Inflammatory macrophage treated with lipopolysaccharide for 4 hours (primary cell): Measurements from ENCODE around the gene ANXA6.

Experiments
- DNase-seq: peaks from one replicate; pipeline ENCODE4 v3.0.0-alpha.2; 2020

Gene ANXA6

DNA sequence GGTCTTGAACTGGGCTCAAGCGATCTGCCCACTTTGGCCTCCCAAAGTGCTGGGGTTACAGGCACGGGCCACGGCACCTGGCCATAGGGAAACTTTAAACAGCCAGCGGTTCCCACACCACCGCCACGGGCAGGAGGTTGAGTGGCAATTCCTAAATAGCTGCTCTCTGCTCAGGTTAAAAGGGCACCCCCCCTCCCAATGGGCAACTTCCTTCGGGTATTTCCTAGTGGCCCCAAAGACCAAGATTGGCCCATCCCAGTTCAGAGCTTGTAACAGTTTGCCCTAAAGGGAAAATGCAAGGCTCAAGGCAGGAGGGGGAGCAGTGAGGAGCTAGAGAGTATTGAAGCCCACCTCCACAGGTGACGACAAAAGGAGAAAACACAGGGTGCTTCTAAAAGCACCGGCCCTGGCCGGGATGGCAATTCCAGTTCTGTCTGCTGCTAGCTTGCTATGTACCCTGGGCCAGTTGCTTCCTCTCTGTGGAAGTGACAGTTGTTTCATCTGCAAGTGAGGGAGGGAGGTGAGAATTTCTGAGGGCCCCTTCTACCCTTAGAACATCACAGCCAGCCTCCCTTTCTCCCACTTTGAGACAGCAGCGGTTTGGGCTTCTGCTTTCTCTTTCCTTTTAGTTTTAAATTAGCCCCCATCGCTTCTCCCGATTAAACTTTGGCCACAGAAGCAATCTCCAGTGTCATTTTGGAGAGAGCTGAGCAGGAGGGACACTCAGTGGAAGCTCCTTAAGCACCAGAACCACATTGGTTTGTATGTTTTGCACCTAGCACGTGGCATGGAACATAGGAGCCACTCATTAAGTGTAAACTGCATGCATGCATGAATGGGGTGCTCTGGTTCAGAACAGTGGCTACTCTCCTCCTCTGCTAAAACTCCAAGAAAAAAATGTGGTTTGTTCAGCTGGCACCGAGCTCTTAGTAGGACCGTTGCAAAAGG is 59.5 kb downstream of the ANXA6 start:
- peak; percentile 48 for DNase-seq

DNA sequence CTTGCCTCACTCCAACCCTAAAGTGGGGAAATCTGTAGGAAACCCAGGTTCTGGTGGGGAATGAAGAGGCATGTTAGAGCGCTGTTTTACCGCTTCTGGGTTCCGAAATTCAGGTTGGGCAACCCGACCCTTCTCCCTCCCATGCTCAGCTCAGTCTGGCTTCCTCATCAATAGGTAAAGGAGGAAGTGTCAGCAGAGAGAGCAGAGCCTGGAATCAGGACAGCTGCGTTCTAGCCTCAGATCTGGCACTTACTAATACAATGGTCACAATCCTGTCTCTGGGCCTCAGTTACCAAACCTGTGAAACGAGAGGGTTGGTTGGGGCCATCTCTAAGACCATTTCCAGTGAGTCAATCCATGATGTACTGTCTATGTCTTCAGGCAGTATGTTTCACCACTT is 60.5 kb downstream of the ANXA6 start:
- DNase-seq: peak; percentile 86

DNA sequence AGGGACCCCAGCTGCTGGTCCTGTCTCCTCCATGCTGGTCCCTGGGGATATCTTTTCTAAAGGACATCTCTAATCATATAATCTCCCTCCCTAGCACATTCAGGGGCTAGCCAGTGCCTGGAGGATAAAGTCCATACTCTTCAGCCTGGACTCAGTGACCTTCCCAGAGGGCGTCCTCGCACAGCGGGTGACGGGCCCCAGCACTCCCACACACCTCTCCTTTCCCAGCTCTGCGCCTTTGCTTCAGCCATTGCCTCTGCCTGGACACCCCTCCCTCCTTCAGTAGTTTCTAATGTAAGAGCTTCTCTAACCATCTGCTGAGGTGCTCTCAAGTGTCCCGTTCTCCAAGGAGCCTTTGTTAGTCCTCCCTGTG is 61.6 kb downstream of the ANXA6 start:
- DNase-seq: no peak

DNA sequence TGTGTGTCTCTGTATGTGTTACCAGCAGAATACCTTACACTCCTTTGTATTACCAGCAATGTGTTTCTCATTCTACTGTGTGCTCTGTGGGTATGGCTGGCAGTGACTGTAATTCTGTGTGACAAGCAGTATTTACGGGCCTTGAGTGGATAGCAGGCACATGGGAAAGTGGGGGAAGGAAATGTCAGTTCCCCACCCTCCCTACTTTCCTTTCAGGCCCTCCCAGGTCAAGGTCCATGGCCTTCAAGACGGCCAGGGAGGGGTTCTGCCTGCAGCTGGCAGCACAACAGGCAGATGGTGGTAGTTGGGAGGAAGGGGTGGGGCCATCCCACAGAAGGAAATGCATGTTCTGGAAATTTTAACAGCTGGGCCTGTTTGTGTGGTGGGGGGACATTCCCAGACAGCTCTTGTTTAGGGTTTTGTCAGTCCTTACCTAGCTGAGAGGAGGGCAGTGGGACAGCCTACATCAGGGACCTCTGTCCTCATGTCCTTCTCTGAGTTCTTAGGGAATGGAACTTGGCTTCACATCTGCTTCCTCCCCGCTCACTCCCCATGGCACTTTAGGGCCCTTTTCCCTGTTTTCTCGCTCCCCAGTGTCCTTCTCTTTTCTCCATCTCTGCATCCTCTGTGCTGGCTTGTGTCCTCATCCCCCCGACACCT is 62.1 kb downstream of the ANXA6 start:
- peak; percentile 35 for DNase-seq

DNA sequence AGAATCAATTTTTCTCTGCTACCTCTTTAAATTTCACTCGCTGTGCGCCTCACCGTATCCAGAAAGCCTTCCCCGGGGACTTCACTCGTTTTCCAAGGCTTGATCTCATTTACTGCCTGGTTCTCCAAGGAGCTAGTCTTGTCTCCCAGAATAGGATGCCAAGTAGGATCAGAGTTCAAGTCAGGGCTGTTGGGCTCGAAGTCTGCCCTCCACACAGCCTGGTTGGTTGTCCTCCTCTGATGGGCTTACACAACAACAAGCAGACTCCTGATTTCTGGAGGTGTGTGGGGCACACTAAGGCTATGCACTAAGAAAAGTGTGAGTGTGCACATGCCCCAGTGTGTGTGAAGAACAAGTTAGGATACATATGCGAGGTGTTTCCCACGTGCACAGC is 62.7 kb downstream of the ANXA6 start:
- no peak for DNase-seq

DNA sequence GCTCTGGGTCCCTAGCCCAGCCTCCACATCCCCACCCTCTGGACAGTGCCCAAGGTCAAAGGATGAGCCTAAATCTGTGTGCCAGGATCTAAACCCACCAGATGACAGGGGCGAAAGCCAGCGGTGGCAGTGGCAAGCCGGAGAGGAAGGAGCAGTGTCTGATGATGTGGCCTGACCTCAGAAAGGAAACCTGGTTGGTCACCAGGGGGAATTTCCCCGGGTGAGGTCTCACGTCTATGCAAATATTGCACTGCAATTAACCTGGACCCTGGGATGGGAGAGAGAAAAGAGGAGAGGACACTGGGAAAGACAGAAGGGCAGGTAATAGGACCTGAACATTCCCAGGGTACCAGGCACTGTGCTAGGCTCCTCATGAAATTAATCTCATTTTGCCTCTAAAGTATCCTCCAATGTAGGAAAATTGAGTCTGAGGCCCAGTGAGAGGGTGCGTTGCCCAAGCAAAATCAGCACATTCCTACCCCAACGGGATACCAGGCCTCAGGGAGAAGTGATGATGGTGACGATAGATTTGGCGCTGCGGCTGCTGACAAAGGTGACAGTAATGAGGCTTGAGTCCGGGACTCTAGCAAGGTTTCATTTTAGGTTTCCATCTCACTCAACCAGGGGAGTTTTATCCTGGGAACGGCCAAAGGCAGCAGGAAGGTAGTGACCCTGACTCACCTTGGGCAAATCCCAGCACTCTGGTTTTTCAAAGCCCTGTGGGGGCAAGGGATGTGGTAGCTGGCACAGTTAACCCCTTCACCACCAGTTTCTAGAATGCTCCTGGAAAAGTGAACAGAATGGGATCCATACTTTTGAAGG is 63.3 kb downstream of the ANXA6 start:
- peak; percentile 96 for DNase-seq

DNA sequence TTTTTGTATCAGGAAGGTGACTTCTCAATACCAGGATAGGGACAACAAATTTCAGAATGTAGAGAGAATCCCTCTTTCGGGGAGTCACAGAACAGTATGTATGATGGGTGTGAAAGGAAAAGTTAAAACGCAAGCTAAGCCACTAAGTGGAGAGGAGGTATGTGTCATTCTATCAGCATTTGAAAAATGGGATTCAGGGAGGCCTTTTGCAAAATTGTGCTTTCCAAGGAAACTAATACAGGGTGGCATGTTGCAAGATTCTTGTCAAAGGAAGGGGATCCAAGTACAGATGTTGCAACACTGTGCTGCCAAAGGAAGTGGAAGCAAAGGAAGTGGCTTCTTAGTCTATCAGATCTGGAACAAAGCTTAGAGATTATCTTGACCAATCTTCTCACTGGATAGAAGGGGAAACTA is 64.1 kb downstream of the ANXA6 start:
- peak; percentile 98 for DNase-seq

DNA sequence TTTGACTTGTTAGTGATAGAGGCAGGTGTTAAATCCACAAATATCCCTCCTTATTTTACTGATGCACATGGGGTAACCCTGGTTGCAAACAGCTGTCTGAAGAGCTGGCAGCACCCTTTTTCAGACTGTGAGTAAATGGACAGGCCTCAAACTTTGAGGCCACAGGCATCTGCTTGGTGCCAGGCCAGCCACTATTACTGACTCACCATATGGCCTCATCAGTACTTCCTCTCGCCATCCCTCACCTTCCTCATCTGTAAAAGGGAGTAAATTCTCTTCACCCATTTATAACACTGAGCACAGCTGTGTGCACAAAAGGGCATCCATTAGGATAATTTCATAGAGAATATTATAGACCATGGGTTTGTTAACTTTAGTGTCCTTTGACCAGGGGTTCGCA is 64.8 kb downstream of the ANXA6 start:
- peak; percentile 88 for DNase-seq

DNA sequence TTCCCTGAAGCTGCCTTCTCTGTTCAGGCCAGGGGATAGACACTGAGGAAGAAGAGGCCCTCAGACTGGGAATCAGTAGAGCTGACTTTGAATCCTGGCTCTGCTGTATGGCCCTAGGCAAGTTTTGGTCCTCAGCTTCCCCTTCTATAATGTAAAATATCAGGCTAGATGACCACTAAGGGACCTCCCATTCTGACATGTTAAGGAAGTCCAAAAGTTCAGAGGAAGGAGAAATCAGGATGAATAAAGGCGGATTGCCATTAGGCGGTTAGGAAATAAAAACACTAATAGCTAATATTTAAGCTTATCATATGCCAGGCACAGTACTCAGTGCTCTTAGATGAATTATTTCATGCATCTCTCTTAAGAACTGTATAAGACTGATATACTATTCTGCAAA is 67.9 kb downstream of the ANXA6 start:
- no peak for DNase-seq

DNA sequence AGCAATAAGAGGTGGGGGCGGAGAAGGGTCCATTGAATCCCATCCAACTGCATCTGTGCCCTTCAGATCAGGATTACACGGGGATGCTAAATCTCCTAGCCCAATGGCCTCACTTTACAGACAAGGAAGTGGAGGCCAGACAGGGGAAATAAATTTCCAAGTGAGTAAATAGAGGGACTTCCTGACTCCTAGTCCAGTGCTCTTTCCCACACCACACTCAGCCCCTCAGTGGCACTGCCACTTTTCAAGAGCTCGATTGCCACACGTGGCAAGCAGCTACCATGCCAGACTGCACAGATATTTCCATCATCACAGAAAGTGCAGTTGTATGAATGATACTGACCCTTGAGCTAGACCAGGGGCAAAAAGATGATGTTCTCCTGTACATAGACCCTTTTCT is 68.6 kb downstream of the ANXA6 start:
- DNase-seq: no peak

DNA sequence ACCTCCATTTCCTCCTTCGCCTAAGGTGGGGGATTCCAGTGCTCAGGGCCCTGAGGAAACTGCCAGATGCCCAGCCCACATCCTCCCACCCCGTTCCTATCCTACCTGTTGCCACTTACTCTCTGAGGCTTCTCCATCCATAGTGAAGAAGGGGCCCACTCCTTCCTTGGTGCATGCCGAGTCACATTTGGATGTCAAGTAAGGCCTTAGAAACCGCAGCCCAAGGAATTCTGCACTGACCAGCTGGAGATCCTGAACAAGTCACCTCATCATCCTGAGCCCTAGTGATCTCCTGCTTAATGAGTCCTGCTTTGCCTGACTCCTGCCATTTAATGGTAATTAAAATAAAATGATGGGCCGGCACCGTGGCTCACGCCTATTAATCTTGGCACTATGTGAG is 70.1 kb downstream of the ANXA6 start:
- no peak for DNase-seq

DNA sequence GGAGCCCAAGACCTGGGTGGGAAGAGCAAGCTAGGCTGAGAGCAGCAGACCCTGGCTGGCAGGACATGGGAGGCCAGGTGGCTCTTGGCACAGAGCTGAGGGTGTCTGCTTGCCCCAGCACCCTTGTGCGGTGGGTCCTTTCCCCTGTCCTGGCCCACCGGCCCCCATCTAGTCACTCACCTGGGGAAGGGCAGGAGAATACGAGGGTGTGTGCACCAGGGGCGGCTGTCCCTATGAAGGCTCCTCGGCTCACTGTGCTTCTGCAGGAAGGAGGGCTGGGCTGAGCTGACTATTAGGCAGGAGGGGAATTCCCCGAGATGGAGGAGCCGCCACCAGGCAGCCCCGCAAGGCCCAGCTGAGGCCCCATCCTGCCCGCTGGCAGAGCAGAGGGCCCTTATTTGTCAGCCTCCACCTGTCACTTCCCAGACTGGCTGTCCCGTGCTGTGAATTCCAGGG is 70.6 kb downstream of the ANXA6 start:
- peak; percentile 85 for DNase-seq

DNA sequence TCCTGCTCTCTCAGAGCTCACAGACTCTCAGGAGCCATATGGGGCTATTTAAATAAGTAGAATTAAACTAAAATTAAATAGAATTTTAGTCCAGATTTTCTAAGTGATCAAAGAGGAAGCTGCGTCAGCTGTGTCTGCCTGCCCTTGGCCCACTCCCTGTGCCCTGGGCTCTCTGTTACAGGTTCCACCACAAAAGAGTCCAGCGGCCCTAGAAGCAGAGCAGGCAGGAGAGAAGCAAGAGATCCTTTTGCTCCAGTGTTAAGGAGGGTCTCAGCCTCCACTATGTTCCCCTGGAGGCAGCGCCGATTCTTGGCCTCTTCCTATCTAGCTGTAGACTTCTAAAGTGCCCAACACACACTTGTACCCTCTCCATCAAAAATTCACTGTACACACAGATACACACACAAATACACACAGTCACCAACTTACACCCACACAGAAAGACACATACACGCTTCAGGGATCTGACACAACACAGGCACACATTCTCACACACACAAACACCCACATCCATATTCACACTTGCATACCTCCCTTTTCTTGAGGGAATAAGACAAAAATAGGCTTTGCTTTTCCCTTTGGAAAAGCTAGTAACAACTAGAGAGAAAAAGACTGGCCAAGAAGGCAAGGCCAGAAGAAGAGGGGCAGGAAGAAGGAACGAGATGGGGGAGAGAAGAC is 71.2 kb downstream of the ANXA6 start:
- no peak for DNase-seq

DNA sequence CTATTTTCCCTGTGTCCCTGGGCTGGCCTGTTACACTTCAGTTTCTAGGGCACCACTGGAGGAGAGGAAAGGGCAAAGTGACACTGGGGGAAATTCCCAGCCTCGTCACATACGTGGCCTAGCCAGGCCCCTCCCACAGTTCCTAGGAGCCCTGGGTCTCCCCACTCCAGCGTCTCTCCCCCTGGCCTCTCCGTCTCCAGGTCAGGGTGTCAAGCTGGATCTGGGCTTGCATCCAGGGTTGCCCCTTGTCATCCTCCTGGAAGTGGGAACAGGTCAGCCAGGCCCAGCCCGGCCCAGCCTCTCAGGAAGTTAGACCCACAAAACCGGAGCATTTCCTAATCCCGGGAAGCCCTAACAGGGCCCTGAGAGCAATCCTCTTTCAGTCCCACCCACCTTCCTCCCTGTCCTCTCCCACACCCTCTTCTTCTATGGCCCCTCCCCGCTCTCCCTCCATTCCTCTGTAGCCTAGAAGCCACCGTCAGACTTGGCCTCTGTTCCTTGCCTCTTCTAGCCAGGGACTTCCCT is 72.0 kb downstream of the ANXA6 start:
- peak; percentile 97 for DNase-seq

DNA sequence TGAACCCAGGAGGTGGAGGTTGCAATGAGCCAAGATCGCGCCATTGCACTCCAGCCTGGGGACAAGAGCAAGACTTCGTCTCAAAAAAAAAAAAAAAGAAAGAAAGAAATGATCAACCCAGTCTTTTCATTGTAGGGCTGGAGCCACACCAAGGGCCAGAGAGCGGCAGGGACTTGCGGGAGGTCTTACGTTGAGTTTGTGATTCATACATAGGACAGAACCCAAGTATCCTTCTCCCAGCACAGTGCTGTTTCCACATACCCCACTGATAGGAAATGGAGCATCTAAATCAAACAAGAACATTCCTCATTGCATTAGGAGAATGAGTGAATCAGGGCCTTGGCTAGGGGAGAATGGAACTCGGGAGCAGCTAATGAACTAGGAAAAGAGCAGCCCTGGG is 73.2 kb downstream of the ANXA6 start:
- no peak for DNase-seq

DNA sequence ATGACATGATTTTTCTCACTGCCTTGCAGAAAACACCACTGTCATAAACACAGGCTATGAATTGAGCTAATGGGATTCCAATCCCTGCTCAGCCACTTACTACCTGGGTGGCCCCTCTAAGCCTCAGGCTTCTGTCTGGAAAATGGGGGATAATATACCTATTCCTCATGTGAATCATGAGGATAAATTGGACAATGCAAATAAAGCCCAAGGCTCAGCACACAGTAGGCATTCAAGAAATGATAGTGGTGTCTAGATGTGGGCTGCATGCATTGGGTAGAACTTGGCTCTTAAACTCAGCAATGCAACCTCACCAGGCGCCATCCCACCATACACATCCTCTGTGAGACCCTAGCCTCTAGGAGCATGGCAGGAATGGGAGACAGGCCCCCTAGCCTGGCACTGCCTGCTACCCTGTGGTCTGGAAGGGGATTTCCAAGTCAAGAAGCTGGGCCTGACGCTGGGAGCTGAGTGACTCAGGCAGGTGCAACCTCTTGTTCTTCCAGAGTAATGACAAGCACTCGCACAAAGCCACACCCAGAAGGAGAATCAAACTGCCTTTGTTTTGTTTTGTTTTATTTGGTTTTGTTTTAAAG is 74.4 kb downstream of the ANXA6 start:
- peak; percentile 80 for DNase-seq

DNA sequence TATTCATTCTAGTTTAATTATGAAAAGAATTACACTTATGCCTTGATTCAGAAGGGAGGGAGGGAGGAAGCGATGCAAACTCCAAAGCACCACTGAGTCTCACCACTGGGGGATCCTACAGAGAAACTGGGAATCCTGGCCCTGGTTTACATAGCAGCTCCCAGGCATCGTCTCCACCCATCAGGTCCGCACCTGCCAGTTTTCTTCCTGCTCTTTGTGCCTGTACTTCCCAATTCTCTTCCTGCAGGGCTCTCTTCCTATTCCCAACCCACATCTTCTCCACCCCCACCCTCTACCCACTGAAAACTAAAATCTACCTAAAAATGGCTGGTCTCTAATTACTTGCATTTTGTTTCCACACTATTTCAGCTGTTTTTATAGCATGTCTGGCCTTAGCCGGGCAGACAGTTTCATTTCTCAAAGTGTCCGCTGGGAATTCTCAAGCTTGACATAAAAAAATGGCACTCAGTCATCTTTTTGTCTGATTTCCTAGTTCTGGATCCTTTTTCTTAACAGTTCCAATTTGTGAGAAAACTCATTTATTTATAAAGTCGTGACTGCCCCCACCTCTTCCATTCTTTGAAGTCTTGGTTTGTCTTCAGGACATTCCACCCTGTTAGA is 75.2 kb downstream of the ANXA6 start:
- peak; percentile 55 for DNase-seq

DNA sequence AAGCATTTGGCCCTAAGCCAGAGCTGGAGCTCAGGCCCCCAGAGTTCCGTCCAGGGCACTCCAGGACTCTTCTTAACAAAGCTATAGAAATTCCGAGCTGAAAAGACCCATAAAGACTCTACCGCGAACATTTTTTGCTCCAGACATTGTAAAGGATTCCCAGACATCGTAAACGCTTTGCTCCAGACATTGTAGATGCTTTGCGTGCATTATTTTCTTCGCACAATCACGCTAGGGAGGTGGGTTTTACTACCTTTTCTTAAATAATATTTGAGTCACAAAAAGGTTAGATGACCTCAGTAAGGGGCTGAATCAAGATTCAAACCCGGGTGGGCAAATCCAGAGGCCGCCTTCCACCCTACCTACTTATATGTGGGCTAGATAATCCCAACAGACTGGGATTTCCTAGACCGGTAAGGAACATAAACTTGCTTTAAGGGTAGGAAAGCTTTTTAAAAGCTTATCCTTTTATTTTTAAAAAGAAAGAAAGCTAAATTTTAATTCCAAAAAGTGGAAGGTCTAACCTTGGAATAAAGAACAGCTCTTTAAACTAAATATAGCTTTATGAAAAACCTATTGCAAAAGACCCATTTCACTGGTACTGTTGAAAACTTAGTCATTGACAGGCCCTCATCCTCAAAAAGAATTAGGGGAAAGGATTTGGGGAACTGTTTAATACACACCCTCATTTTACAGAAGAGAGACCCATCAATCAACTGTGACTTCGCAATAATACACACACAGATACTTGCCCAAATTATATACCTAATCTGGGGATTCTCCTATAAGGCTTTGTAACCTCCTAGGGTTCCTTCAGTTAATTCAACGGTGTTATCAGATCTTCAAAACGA is 75.9 kb downstream of the ANXA6 start:
- DNase-seq: peak; percentile 82

DNA sequence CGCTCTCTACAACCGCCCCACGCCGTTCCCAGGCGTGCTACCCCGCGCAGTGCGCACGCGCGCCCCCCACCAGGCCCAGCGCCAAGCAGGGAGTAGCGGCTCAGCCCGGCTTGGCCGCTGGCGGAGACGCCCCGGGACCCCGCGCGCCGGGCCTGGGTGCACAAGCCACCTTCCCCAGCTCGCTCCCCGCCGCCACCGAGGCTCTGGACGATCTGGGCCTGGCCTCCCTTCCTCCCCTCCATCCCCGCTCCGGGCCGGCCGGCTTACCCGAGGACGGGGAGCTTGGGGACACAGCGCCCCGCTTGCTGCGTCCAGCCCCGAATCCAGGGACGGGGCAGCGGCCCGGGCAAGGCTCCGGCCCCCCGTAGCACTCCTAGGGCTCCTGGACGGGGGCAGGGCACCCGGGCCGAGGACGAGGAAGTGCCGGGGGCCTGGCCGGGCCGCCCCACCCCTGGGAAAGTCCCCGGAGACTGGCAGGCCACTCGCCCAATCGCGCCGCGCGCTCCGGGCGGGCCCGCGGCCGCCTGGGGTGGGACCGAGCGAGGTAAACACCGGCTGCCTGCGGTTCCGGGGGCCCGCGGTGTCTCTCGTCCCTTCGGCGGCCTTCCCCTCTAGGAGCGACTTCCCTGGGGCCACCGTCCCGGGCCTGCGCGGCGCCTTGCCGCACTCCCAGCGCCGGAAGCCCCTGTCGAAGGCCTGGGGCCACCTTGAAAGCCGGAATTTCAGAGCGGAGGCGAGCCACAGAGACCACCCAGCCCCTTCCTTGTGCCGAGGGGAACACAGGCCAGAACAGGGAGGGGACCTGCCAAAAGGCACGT is 76.8 kb downstream of the ANXA6 start, which contains the start of gene TNIP1:
Gene TNIP1 (minus strand): TSS at position 422 of the 818 bp plus-strand sequence. CDS start 15,939 bp downstream, outside the sequence.
- DNase-seq: peak; percentile 92
